GM19351 (cell line): ENCODE measurements around the gene TXNRD2.
"Not testable (repeated sequence)": the region's sequence is repeated elsewhere in the genome, so short reads cannot be mapped to it uniquely, and the experiment has no call there.

Experiments
- ATAC-seq: cut with Tn5 transposase; IDR thresholded peaks from one replicate; pipeline ENCODE4 v1.9.1; 2021; ENCODE audit warnings: mild to moderate bottlenecking, moderate library complexity; ENCODE audit not compliant: unreplicated experiment

Gene TXNRD2

DNA sequence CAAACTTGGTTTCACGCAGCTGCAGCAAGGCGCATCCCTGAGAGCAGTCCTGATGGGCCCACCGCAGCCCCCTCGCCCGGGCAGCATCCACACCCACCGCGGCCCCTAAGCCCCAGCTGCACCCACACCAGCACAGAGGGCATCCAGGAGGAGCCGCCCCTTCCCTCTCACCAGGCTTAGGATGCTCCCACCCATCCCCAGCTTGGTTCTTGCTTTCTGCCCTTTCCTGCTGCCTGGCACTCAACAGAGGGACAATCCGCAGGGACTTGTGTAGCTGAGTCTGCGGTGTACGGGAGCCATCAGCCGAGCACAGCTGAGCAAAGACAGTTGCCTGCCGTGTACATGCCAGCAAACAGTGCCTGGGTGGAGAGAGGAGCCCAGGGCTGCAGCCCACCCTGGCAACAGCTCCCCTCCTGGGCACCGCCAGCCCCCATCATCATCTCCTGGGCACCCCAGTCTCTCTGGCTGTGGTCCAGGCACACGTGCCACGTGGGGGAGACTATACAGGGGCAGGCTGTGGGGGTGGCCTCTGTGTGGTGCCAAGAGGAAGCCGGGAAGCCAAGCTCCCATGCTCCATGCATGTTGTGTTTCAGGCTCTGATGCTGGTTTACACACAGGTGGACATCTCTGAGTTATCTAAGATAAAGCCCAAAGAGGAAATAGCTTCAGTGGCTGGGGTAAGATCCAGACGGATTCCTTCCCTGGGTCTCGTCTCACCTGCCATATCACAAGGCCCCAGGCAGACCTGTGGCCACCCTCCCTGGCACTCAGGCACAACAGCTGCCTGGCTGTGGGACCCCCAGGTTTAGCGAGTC, 50.9 kb downstream of the TXNRD2 start:
- ATAC-seq: no peak

DNA sequence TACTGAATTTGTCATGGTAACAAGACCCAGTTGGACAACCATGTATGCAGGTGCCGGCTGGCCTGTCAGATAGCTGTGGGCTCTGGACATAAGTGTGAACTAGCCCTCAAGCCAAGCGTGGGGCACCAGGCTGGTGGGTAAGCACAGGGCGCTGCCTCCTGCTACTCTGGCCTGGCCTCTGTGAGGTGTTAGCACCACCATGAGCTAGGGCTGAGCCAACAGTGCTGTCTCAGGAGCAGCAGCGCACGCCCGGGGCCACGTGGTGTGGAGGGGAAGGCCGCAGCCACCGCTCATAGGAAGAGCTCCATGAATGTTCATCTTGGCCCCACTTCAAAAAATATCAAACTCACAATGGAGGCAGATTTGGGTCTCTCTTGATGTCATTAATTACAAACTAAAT, 51.7 kb downstream of the TXNRD2 start:
- ATAC-seq: no peak

DNA sequence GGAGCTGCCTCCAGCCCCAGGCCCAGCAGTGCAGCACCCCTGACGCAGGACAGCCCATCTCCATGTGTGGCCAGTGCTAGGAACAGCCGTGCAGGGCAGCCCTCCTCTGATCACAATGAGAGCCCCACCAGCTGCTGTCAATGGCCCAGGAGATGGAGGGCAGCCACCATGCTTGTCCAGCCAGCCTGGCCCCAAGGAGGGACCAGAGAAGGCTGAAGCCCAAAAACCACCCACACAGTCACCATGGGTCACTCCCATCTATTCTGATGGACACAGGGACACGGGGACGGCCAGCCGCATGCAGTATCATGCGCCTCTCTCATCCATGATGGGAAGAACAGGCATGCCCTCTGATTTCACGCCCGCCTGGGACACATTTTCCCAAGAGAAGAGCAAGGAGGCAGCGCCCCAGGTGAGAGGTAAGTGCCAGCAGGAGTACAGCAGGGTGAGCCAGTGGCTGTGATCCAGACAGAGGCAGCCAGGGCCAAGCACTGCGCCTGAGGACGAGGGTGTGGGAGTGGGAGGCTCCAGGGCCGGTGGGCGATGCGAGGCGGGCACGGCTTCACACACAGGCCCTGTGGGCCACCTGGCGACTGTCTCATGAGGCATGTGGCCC, 53.4 kb downstream of the TXNRD2 start:
- no peak for ATAC-seq

DNA sequence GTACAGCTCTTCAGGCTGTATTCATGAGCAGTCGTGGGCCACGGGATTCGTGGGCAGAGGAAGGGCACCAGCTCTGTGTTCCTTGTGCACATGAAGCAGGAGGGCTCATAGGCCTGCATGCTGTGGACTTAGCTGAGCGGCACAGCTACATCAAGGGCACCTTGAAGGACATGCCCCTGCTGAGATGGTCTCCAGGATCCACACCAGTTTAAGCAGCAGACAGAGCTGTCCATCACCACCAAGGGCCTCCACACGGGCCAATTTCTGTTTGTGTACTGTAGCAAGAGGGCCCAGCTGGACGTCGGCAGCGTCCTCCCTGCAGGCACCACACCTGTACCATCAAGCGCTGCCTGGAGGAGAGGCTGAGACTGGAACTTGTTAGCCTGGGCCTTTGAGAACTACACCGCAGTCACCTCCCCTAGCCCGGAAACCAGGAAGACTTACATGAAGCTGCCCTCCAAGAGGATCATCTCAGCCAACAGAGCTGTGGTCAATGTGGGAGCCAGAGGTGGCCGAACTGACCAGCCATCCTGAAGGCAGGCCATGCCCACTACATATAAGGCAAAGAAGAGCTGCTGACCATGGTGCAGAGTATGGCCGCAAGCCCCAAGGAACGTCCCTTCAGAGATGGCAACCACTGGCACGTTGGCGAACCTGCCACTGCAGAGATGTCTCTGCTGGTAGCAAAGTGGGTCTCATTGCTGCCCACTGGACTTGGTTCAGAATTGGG, 54.2 kb downstream of the TXNRD2 start:
- no peak for ATAC-seq

DNA sequence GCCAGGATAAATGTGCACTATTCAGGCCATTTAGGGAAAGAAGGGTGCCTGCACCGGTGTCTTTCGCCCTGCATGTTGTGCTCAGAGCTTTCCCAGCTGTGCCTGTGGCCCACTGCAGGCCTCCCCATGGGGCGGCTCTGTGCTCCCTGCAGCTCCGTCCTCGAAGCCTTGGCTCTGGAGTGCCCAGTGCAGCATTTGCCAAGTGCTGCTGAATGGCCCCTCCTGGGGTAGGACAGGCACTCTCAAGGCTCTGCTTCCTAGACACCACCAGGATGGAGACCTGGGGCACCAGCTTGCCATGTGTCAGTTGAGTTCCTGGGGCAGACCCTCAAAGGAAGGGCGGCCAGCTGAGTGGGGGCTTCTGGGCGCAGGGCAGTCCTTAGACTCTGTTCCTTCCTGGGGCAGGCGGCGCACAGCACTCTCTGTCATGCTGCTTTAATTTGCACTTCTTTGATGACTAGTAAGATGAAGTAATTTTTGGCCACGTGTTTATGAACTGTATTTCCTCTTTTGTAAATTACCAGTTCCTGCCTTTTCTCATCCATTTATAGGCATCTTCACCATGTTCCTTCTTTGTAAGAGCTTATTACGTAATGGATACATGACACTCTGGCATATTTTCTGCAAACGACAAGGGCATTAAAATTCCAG, 54.9 kb downstream of the TXNRD2 start:
- no peak for ATAC-seq

DNA sequence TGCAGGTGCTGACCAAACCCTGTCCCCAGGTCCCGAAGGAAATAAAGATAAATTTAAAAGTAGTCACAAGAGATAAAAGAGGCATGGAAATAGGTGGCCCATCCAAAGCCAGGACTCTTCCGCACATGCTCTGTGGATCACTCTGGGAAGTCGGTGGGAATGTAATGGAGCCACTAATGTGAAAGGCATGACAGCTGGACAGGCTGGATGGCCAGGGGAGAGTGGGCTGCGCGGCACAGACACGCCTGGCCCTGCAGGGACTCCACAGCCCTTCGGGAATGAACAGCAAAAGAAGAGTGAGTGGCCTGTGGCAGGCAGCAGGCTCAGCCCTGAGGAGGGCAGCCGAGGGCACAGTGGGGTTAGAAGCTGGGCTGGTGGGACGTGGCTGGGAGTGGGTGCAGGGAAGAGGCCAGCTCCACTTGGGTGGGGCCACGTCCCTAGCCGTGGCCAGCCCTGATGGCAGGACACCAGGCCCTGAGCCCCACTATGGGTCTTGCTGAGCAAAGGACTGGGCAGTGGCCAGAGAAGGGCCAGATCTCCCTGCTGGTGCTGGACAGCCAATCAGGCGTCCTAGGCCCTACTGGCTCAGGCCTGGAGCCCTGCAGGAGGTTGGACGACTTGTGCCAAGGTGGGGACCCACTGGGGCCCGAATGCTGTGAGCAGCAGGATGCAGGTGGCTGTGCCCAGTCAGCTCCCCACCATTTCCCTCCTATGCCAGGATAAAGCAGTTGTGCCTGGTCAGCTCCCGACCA, 55.6 kb downstream of the TXNRD2 start:
- ATAC-seq: no peak

DNA sequence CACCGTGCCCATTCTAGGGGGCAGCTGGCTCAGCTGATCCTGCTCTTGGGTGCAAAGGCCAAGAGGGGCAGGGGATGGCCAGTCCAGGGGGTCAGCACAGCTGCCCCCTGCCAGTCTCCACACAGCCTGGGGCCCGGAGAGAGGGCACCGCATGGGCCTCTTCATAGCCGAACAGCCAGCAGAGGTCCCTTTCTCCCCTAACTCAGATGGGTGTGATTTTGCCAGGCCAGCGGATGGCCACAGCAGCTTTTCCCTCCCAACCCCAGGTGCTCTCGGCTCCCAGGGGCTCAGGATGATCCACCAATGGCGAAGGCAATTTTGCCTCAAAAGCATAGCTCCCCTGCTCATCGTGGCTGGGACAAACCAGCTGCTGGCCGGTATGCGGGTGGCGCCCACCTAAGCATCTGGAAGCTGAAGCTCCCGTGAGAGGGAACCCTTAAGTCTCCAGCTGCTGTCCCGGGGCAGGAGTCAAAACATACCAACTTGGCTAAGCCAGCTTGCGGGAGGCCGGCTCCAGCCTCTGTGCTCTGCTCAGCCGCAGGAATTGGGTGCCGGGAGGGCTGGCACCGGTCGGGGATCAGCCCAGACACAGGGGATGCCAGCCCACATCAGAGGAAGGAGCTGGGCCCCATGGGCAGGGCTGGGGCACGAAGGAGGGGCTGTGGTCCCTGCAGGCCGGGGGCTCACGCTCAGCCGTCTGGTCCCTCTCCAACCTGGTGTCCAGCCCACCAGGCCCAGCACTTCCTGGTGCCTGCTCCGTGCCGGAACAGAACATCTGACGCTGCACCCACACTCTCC, 56.5 kb downstream of the TXNRD2 start:
- no peak for ATAC-seq

DNA sequence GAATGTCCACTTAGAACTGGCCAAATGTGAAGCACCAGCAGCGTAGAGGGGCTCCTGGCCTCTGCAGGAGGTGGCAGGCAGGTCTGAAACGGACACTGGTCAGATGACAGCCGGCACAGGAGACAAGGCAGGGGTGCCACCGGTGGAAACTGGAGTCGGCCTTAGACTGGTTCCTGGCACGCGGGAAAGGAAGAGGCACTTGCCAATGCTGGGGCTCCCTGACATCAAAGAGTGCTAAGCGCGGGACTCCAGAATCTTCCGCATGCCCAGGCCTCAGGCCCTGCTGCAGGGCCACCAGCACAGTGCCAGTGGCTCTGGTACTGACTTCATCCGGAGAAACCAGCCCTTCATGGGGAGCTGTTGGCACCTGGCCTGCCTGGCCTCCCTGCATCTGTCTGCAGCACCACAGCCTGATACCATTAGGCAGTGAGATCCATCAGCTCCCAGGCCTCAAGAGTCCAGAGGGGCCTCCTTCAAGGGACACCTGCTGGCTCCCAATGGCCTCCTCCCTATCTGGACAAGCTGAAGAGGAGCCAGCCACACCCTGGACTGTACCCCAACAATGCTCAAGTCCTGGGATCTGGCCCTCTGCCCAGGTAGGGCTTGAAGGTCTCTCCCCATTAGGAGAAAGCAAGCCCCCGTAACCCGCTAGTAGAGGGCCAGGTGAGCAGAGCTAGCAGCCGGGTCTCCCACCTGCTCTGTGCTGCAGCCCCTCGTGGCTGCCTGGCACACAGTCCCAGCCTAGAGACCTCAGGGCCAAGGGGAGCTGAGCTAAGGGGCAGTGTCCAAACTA, 57.3 kb downstream of the TXNRD2 start:
- ATAC-seq: no peak

DNA sequence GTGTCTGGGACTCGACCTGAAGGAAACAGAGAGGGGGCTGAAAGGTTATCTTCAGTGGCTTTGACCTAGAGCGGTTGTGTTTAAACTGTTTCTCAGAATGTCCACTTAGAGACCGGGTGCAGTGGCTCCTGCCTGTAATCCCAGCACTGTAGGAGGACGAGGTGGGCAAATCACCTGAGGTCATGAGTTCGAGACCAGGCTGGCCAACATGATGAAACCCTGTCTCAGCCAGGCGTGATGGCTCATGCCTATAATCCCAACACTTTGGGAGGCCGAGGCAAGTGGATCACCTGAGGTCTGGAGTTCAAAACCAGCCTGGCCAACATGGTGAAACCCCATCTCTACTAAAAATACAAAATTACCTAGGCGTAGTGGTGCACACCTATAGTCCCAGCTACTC, 58.2 kb downstream of the TXNRD2 start:
- not testable (repeated sequence) for ATAC-seq

DNA sequence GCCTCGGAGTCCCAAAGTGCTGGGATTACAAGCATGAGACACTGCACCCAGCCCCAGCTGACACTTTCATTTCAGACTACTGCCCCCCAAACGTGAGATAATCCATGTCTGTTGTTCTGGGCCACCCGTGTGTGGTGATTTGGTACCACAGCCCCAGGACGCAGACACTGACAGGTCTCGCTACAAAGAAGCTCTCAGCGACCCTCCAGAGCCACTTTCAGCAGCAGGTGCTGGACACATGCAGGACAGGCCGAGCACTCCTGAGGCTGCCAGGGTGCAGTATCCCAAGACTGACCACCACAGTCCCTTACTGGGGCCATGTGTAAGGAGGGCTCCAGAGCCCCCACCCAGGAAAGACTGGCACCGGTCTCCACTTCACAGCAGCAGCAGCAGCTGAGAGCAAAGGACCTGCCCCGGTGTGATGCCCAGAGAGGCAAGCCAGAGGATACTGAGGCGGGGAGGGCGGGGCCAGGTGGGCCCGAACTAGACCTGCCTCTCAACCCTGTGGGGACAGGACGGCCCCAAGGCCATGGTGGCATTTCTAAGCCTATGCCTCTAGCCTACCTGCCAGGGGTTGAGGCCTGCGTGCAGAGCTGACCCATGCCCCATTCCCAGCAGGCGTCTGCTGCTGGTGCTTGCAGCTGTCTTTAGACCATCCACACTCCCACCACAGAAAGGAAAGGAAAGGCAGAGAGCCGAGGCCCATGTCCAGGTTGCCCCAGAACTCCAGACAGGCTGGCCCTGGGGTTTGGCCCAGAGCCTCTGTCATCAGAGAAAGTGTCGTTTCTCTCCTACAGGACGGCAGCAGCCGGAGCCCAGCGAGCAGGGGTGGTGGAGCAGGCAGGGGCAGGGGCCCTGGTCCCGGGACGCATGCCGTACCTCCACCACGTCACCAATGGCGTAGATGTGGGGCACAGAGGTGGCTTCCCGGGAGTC, 58.9 kb downstream of the TXNRD2 start:
- ATAC-seq: no peak

DNA sequence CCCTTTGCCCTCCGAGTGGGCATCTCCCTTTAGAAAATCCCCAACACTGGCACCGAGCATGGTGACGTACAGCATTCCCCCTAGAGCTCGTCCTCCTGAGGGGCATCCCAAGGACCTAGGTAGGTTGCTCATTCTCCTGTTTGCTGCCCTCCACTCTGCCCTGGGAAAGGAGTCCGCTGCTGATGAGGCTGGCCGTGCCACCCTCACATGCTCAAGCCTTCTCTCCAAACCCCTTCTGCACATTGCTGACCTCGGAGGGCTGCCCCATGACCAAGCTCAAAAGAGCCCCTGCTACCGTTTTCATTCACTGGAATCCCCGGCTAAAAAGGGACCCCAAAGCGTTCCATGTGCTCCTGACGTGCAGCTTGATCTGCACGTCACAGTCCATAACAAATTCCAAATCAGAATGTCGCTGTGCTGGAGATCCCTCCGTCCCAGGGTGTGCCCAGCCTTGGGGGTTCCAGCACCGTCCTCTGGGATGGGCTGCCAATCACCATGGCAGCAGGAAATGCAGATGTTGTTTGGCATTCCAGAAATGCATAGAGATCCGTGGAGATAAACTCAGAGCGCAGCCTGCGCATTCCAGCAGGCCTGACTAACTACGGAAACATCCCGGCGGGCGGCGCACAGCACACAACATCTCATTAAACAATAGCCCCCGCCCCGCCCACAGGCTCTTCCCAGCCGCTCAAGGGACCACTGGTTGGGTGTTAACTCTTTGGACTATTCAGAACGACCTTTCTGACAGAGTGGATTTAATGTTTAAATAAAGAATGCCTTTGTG, 60.6 kb downstream of the TXNRD2 start:
- ATAC-seq: no peak

DNA sequence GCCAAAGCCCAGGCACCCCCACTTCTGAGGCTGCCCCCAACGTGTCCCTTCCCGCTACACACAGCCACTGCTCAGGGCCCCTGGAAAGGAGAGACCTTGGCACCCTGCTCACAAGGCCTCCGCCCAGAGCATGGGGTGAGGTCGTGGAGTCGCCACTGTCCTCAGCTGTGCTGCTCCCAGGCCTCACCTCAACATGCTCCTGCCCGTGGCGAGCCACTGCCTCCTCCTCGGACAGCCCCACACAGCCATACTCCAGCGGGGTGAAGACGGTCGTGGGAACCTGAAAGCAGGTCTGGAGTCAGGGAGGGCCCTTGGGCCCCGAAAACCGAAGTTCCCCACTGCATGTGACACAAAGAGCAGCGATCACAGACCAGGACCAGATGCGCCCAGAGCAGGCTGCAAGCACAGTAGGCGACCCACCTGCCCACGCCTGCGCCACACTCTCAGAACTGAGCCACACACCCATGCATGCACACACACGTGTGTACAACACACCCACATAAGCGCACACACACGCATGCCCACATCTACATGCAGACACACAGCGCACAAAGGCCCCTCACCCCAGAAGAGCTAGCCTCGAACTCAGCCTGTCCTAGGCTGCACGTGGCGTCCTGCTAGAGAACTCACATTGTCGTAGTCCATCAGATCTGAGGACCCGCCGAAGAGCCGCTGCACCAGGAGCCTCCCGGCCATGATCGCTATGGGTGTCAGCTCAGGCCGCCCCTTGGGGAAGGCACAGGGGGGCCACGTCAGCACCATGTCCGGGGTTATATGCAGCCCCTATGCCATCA, 61.4 kb downstream of the TXNRD2 start:
- ATAC-seq: no peak

DNA sequence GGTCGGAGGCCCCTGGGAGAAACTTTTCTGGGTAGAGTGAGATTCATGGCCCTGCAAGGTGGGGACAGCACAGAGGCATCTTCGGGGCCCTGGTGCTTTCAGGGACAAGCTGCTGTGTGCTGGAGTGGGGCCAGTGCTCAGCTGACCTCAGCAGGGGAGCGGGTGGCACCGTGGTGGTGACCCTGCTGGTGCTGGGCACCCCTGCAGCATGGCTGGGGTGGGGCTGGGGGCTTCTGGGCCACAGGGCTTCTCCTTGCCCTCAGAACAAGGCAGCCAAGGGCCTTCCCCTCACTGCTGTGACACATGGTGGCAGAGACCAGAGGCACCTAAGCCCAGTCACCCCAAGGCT, 62.0 kb downstream of the TXNRD2 start:
- ATAC-seq: no peak

DNA sequence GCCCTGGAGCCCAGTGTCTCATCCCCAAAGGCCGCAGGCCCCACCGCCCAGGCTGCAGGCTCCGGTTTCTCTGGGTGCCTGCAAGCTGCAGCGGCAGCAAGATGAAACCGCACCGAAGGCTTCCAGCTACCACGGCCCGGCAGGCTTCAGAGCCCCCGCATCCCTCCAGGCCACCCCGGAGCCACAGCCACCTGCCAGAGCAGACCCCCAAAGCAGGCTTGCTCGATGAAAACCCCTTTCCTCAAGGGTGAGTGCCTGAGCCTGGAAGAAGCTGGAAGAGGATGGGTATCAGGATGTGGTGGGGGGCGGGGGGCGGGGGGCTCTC, 62.4 kb downstream of the TXNRD2 start:
- ATAC-seq: no peak

DNA sequence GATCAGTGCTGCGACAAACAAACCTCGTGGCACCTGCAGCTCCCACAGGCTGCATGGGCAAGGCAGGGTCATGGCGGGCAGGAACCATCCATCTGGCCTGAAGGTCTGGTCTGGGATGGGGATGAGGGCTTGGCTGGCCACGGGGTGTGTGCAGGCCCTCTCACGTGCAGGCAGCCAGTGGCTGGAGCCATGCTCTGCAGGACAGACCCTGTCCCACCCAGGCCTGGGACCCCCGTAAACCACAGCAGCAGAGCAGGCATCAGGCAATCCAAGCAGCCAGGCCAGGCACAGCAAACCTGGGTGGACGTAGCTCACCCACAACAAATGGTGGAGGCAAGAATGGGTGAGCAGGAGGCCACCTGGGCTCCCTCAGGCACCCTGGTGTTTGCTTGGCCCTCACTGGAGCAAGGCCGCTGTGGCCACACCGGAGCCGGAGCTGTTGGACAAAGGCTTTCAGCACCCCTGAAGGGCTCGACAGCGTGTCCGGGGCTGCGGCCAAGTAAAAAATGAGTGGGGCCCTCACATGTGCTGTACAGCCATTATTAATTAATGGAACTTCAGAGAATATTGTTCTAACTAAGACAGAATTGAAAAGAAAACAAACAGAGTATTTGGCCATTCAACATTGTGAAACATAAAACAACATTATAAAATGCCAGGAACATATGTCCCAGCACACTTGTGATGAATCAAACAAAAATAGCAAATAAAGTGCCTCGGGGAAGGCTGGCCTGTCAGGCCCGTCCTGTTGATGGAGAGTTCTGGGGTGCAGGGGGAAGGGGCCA, 63.0 kb downstream of the TXNRD2 start:
- no peak for ATAC-seq
